ENCODE data around the gene EPAS1. TPM values are rescaled to one million over a fixed set of nuclear protein-coding genes. Genes with fewer than 3 reads are reported as not detected.
A peak's percentile ranks its signal among the peaks of the same experiment; 100 is the strongest.

EPAS1 gene
- total and polyA plus RNA-seq, 2 of the 13 experiments (the other 11 are each of a cell fraction or from before 2014, with no cell fraction given) = 47.1 to 182 TPM

DNA sequence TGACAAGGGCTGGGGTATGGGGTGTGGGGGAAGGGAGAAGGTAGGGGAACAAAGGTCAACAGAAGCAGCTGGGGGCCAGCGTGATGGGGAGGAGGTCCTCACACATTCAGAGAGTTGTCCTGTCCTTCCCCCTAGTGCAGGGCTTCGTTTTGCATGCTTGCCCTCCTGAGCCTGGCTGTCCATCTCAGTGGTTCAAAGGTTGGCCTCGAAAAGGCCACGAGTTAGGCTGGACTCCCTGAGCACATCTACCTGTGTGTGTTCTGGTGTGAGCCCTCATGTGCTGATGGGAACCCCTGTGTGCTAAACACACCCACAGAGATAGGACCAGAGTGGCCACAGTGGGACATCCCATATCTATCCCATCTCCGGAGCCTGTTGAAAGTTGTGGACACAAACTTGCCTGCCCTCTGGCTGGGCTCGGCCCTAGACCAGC, 51.9 kb downstream of the EPAS1 start (continued):
- TF ChIP-seq, protein P1, sequence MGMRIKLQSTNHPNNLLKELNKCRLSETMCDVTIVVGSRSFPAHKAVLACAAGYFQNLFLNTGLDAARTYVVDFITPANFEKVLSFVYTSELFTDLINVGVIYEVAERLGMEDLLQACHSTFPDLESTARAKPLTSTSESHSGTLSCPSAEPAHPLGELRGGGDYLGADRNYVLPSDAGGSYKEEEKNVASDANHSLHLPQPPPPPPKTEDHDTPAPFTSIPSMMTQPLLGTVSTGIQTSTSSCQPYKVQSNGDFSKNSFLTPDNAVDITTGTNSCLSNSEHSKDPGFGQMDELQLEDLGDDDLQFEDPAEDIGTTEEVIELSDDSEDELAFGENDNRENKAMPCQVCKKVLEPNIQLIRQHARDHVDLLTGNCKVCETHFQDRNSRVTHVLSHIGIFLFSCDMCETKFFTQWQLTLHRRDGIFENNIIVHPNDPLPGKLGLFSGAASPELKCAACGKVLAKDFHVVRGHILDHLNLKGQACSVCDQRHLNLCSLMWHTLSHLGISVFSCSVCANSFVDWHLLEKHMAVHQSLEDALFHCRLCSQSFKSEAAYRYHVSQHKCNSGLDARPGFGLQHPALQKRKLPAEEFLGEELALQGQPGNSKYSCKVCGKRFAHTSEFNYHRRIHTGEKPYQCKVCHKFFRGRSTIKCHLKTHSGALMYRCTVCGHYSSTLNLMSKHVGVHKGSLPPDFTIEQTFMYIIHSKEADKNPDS (CRISPR knock-in tag; IDR thresholded peaks at IDR 0.05) = 0 out of 2 replicates have a peak, but pooled peaks have one; percentile 48
- TF ChIP-seq, protein P2, sequence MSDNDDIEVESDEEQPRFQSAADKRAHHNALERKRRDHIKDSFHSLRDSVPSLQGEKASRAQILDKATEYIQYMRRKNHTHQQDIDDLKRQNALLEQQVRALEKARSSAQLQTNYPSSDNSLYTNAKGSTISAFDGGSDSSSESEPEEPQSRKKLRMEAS (IDR thresholded peaks at IDR 0.05) = peak; percentile 89
- TF ChIP-seq KDM4B (CRISPR knock-in tag; IDR thresholded peaks at IDR 0.05) (no peak), CHD4 (IDR thresholded peaks at IDR 0.05; ENCODE audit: borderline replicate concordance, low read length) (no peak), AGO2 (optimal IDR thresholded peaks at IDR 0.05; ENCODE audit: low read depth, low read length) (no peak), ERF (CRISPR knock-in tag; IDR thresholded peaks at IDR 0.05) (peak; percentile 55; the same call in 1 of the 2 replicates), ZNF30 (CRISPR knock-in tag; IDR thresholded peaks at IDR 0.05) (no peak), ARHGAP35 (CRISPR knock-in tag; IDR thresholded peaks at IDR 0.05; ENCODE audit: borderline replicate concordance) (no peak), KDM5B (CRISPR knock-in tag; IDR thresholded peaks at IDR 0.05; ENCODE audit: borderline replicate concordance) (peak; percentile 50; the same call in 1 of the 2 replicates), SOX6 (IDR thresholded peaks at IDR 0.05) (no peak), SOX6 (CRISPR knock-in tag; IDR thresholded peaks at IDR 0.05) (peak; percentile 58; the same call in 1 of the 2 replicates)
- TF ChIP-seq, protein P3, sequence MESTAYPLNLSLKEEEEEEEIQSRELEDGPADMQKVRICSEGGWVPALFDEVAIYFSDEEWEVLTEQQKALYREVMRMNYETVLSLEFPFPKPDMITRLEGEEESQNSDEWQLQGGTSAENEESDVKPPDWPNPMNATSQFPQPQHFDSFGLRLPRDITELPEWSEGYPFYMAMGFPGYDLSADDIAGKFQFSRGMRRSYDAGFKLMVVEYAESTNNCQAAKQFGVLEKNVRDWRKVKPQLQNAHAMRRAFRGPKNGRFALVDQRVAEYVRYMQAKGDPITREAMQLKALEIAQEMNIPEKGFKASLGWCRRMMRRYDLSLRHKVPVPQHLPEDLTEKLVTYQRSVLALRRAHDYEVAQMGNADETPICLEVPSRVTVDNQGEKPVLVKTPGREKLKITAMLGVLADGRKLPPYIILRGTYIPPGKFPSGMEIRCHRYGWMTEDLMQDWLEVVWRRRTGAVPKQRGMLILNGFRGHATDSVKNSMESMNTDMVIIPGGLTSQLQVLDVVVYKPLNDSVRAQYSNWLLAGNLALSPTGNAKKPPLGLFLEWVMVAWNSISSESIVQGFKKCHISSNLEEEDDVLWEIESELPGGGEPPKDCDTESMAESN (CRISPR knock-in tag; conservative IDR thresholded peaks at IDR 0.05) = 0 out of 2 replicates have a peak, but pooled peaks have one; percentile 52
- TF ChIP-seq, protein P4, sequence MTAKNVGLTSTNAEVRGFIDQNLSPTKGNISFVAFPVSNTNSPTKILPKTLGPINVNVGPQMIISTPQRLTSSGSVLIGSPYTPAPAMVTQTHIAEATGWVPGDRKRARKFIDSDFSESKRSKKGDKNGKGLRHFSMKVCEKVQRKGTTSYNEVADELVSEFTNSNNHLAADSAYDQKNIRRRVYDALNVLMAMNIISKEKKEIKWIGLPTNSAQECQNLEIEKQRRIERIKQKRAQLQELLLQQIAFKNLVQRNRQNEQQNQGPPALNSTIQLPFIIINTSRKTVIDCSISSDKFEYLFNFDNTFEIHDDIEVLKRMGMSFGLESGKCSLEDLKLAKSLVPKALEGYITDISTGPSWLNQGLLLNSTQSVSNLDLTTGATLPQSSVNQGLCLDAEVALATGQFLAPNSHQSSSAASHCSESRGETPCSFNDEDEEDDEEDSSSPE (CRISPR knock-in tag; IDR thresholded peaks at IDR 0.05) = peak; percentile 60; the same call in 1 of the 2 replicates
- TF ChIP-seq, protein P5, sequence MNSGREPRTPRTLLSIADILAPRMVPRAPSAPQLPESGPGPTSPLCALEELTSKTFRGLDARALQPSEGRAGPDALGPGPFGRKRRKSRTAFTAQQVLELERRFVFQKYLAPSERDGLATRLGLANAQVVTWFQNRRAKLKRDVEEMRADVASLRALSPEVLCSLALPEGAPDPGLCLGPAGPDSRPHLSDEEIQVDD (CRISPR knock-in tag; IDR thresholded peaks at IDR 0.05; ENCODE audit: borderline replicate concordance) = no peak; the same call in 1 of the 2 replicates
- TF ChIP-seq, protein P6, sequence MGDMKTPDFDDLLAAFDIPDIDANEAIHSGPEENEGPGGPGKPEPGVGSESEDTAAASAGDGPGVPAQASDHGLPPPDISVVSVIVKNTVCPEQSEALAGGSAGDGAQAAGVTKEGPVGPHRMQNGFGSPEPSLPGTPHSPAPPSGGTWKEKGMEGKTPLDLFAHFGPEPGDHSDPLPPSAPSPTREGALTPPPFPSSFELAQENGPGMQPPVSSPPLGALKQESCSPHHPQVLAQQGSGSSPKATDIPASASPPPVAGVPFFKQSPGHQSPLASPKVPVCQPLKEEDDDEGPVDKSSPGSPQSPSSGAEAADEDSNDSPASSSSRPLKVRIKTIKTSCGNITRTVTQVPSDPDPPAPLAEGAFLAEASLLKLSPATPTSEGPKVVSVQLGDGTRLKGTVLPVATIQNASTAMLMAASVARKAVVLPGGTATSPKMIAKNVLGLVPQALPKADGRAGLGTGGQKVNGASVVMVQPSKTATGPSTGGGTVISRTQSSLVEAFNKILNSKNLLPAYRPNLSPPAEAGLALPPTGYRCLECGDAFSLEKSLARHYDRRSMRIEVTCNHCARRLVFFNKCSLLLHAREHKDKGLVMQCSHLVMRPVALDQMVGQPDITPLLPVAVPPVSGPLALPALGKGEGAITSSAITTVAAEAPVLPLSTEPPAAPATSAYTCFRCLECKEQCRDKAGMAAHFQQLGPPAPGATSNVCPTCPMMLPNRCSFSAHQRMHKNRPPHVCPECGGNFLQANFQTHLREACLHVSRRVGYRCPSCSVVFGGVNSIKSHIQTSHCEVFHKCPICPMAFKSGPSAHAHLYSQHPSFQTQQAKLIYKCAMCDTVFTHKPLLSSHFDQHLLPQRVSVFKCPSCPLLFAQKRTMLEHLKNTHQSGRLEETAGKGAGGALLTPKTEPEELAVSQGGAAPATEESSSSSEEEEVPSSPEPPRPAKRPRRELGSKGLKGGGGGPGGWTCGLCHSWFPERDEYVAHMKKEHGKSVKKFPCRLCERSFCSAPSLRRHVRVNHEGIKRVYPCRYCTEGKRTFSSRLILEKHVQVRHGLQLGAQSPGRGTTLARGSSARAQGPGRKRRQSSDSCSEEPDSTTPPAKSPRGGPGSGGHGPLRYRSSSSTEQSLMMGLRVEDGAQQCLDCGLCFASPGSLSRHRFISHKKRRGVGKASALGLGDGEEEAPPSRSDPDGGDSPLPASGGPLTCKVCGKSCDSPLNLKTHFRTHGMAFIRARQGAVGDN (CRISPR knock-in tag; IDR thresholded peaks at IDR 0.05) = peak; percentile 92
- TF ChIP-seq, protein P7, sequence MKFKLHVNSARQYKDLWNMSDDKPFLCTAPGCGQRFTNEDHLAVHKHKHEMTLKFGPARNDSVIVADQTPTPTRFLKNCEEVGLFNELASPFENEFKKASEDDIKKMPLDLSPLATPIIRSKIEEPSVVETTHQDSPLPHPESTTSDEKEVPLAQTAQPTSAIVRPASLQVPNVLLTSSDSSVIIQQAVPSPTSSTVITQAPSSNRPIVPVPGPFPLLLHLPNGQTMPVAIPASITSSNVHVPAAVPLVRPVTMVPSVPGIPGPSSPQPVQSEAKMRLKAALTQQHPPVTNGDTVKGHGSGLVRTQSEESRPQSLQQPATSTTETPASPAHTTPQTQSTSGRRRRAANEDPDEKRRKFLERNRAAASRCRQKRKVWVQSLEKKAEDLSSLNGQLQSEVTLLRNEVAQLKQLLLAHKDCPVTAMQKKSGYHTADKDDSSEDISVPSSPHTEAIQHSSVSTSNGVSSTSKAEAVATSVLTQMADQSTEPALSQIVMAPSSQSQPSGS (CRISPR knock-in tag; IDR thresholded peaks at IDR 0.05) = peak; percentile 58; the same call in 1 of the 2 replicates
